GM12878 (cell line): Measurements from ENCODE around the gene HPRT1. TPM values are rescaled to one million over a fixed set of nuclear protein-coding genes. Genes with fewer than 3 reads are reported as not detected.
A peak's percentile ranks its signal among the peaks of the same experiment; 100 is the strongest.

ENCODE experiments used
- ATAC-seq: fragments of 200-7000 bp; cut with Tn5 transposase; 3 replicates; pipeline ENCODE4 v1.9.1; 2020; ENCODE audit warnings: mild to moderate bottlenecking, moderate library complexity
- BruUV-seq: library from RNA; stranded (reverse); fragments of 400-500 nt; replicated peaks from 2 replicates; lab custom pipeline; 2021; lab: Mats Ljungman, UMichigan
- CTCF ChIA-PET: fragments of 300-600 bp; sonication (Branson Sonifier 250); formaldehyde crosslinking; extraction: SDS; loops from one replicate; lab custom pipeline; 2021; ENCODE audit warnings: inconsistent platforms; lab: Yijun Ruan, JAX
- POLR2A ChIA-PET: fragments of 350-600 bp; formaldehyde crosslinking; extraction: SDS; loops from one replicate; lab custom pipeline; 2021; ENCODE audit warnings: inconsistent platforms; lab: Charles Lee
- RAD21 ChIA-PET: fragments of 300-600 bp; sonication (Branson Sonifier 250); formaldehyde crosslinking; loops from one replicate; lab custom pipeline; 2023; ENCODE audit warnings: antibody characterized with exemption; ENCODE audit not compliant: unreplicated experiment; lab: Charles Lee
- SMC1A ChIA-PET: fragments of 300-600 bp; sonication (Branson Sonifier 250); formaldehyde crosslinking; loops from one replicate; lab custom pipeline; 2023; ENCODE audit not compliant: unreplicated experiment, uncharacterized antibody; lab: Charles Lee
- DNase-seq: peaks from one replicate; pipeline ENCODE4 v3.0.0-alpha.2; 2011; ENCODE audit warnings: low read depth, low spot score
- FAIRE-seq: peaks from 3 replicates; lab custom pipeline; 2011; peaks lifted over from hg19 to GRCh38; lab: Jason Lieb, UNC
- H2AFZ ChIP-seq: 2 replicates; pipeline ENCODE4 v1.6.0; 2011; ENCODE audit warnings: low read depth, low read length, control low read depth; ENCODE audit not compliant: control insufficient read depth
- H3K27ac ChIP-seq: 2 replicates; pipeline ENCODE4 v1.5.1; 2011; ENCODE audit warnings: control low read depth; ENCODE audit not compliant: control insufficient read depth, insufficient read depth
- H3K27me3 ChIP-seq, 2 experiments: replicated peaks in 1 of 2; 2 replicates each; pipeline versions ENCODE4 v1.6.0 to v1.6.1; 2011; ENCODE audit warnings: low read length in 1 of 2; ENCODE audit not compliant: control insufficient read depth in 2 of 2, insufficient read depth in 2 of 2
- H3K36me3 ChIP-seq, 2 experiments: 2 replicates each; pipeline ENCODE4 v1.5.1; 2011; ENCODE audit warnings: low read length in 1 of 2; ENCODE audit not compliant: control insufficient read depth in 2 of 2, insufficient read depth in 2 of 2
- H3K4me1 ChIP-seq: 2 replicates; pipeline ENCODE4 v1.6.1; 2011; ENCODE audit warnings: mild to moderate bottlenecking, low read length, moderate library complexity, mixed read lengths; ENCODE audit not compliant: control insufficient read depth, insufficient read depth
- H3K4me2 ChIP-seq: 2 replicates; pipeline ENCODE4 v1.6.0; 2011; ENCODE audit warnings: control low read depth; ENCODE audit not compliant: control insufficient read depth, insufficient read depth
- H3K4me3 ChIP-seq: fragments of 200-600 bp; sonication (generic); 2 replicates; pipeline ENCODE4 v1.5.1; 2016
- H3K79me2 ChIP-seq: 2 replicates; pipeline ENCODE4 v1.6.0; 2011; ENCODE audit warnings: low read length; ENCODE audit not compliant: control insufficient read depth, insufficient read depth
- H3K9ac ChIP-seq: 2 replicates; pipeline ENCODE4 v1.8.0; 2011; ENCODE audit warnings: low read length, control low read depth, mixed read lengths; ENCODE audit not compliant: control insufficient read depth, insufficient read depth
- H3K9me3 ChIP-seq: replicated peaks from 3 replicates; pipeline ENCODE4 v1.5.1; 2011; ENCODE audit warnings: mild to moderate bottlenecking, low read length; ENCODE audit not compliant: control insufficient read depth, insufficient read depth
- H4K20me1 ChIP-seq: 2 replicates; pipeline ENCODE4 v1.6.0; 2011; ENCODE audit not compliant: control insufficient read depth, insufficient read depth
- CEBPB ChIP-seq, 2 experiments: fragments of 150-350 bp in 1 of 2; IDR thresholded peaks; 2 replicates each; pipeline ENCODE4 v1.6.1; 2012 to 2014; ENCODE audit warnings: low read depth in 2 of 2, low read length in 2 of 2, borderline replicate concordance in 1 of 2, inconsistent platforms in 1 of 2
- EZH2 ChIP-seq: IDR thresholded peaks from 2 replicates; pipeline ENCODE4 v1.6.1; 2012; ENCODE audit warnings: low read depth, mild to moderate bottlenecking, control low read depth, inconsistent platforms, low read length, borderline replicate concordance; ENCODE audit not compliant: control insufficient read depth
- FOXM1 ChIP-seq: IDR thresholded peaks from 2 replicates; pipeline ENCODE4 v1.6.1; 2012; ENCODE audit warnings: low read depth, mild to moderate bottlenecking, inconsistent platforms, low read length, moderate library complexity
- GABPA ChIP-seq: IDR thresholded peaks from 2 replicates; pipeline ENCODE4 v1.6.1; 2014; ENCODE audit warnings: antibody characterized with exemption, low read depth, mild to moderate bottlenecking, inconsistent platforms
- GATAD2B ChIP-seq: fragments of 450-650 bp; conservative IDR thresholded peaks from 2 replicates; pipeline ENCODE4 v1.6.1; 2017; ENCODE audit warnings: low read depth, mild to moderate bottlenecking, moderate library complexity
- HDGF ChIP-seq: fragments of 450-650 bp; IDR thresholded peaks from 2 replicates; pipeline ENCODE4 v1.6.1; 2016; ENCODE audit warnings: antibody characterized with exemption
- HSF1 ChIP-seq: fragments of 150-350 bp; IDR thresholded peaks from 2 replicates; pipeline ENCODE4 v1.6.1; 2014; ENCODE audit warnings: mild to moderate bottlenecking, low read depth, low read length
- MEF2B ChIP-seq: fragments of 450-650 bp; IDR thresholded peaks from 2 replicates; pipeline ENCODE4 v1.6.1; 2018; ENCODE audit warnings: mild to moderate bottlenecking, moderate library complexity; ENCODE audit not compliant: partially characterized antibody, poor library complexity, severe bottlenecking
- NR2C2 ChIP-seq: IDR thresholded peaks from 2 replicates; pipeline ENCODE4 v1.6.1; 2011; ENCODE audit warnings: borderline replicate concordance, low read depth; ENCODE audit not compliant: control insufficient read depth, insufficient read length
- PAX5 ChIP-seq: IDR thresholded peaks from 2 replicates; pipeline ENCODE4 v1.6.1; 2011; ENCODE audit warnings: low read depth, low read length, borderline replicate concordance
- PKNOX1 ChIP-seq: fragments of 450-650 bp; IDR thresholded peaks from 2 replicates; pipeline ENCODE4 v1.6.1; 2016; ENCODE audit warnings: mild to moderate bottlenecking
- SREBF2 ChIP-seq: IDR thresholded peaks from 2 replicates; pipeline ENCODE4 v1.6.1; 2012; ENCODE audit warnings: mild to moderate bottlenecking, low read length
- SUPT20H ChIP-seq: IDR thresholded peaks from 2 replicates; pipeline ENCODE4 v1.6.1; 2011; ENCODE audit warnings: low read depth, mild to moderate bottlenecking, low read length, moderate library complexity, borderline replicate concordance; ENCODE audit not compliant: control insufficient read depth
- TARDBP ChIP-seq: IDR thresholded peaks from 2 replicates; pipeline ENCODE4 v1.6.1; 2016; ENCODE audit warnings: borderline replicate concordance
- TCF12 ChIP-seq: IDR thresholded peaks from 2 replicates; pipeline ENCODE4 v1.6.1; 2011; ENCODE audit warnings: low read depth, mild to moderate bottlenecking, low read length
- ZBED1 ChIP-seq: IDR thresholded peaks from 2 replicates; pipeline ENCODE4 v1.6.1; 2016; ENCODE audit warnings: borderline replicate concordance
- ZBTB33 ChIP-seq: fragments of 450-650 bp; IDR thresholded peaks from 2 replicates; pipeline ENCODE4 v1.6.1; 2017; ENCODE audit warnings: mild to moderate bottlenecking
- WGBS: methylation state at CpG from one replicate; pipeline ENCODE4 v1.1.6; 2016; ENCODE audit warnings: low lambda C conversion rate; ENCODE audit not compliant: insufficient replicate concordance, insufficient coverage; ENCODE audit errors: missing lambda C conversion rate; 5-methylcytosine and 5-hydroxymethylcytosine counted together
- in situ Hi-C: fragments of 300-500 bp; cut with MboI; formaldehyde crosslinking; loops from 9 replicates; pipeline ENCODE4 v1.14.3; 2018; ENCODE audit warnings: mixed read lengths
- intact Hi-C: fragments of 100-400 bp; cut with micrococcal nuclease; formaldehyde crosslinking; loops from one replicate; pipeline ENCODE4 v1.14.2; 2022; ENCODE audit not compliant: unreplicated experiment
- polyA plus RNA-seq, 11 experiments: library from polyadenylated mRNA; depleted of rRNA in 4 of 11; unstranded in 6 of 11; stranded (reverse) in 5 of 11; fragments of >200 nt; fragmentation: Nextera tagmentation in 4 of 11; fragmentation: Illumina TruSeq in 1 of 11; extraction: Ambion mirVana in 4 of 11; extraction: Trizol in 1 of 11; gene quantifications; 1 replicate in 1 of 11; 2 replicates in 10 of 11; pipeline versions ENCODE4 v1.2.1 to v1.2.3, GENCODE V29; 2011 to 2016; ENCODE audit warnings: inconsistent platforms in 2 of 11, missing spikeins in 2 of 11, low read depth in 1 of 11
- total RNA-seq, 4 experiments: library from RNA; depleted of rRNA in 3 of 4; stranded (reverse); fragments of >200 nt in 3 of 4; fragmentation: Illumina TruSeq in 1 of 4; extraction: Trizol in 1 of 4; gene quantifications; 2 replicates each; pipeline versions ENCODE4 v1.2.1 to v1.2.3, GENCODE V29; 2013 to 2021

The HPRT1 gene
- total and polyA plus RNA-seq, 10 of the 15 experiments (the other 5 are each of a cell fraction or from before 2014, with no cell fraction given): 19.3 to 161 (median 92.7) TPM

- no peaks in the 10 kb centered on the region for H3K4me1 ChIP-seq
- no peak overlapping the region for H3K9ac ChIP-seq
- ATAC-seq: no peak
- no peaks in the 10 kb centered on the region for H3K79me2 ChIP-seq
- no peak overlapping the region for H3K4me2 ChIP-seq
- no peaks in the 10 kb centered on the region for H3K9me3 ChIP-seq
- FAIRE-seq: peak; percentile 41
- no peak for TF ChIP-seq TARDBP
- TF ChIP-seq PAX5: no peak
- no peak for TF ChIP-seq GATAD2B
- no peak for TF ChIP-seq CEBPB (IDR thresholded peaks at IDR 0.05; ENCODE audit: borderline replicate concordance in 1 of 2, low read depth in 2 of 2, low read length in 2 of 2)
- TF ChIP-seq ZBTB33: no peak
- TF ChIP-seq NR2C2: no peak
- no peak for TF ChIP-seq EZH2
- no peak for TF ChIP-seq GABPA
- TF ChIP-seq ZBED1: no peak
- TF ChIP-seq SUPT20H: no peak
- TF ChIP-seq HSF1: no peak
- TF ChIP-seq TCF12: no peak
- TF ChIP-seq FOXM1: no peak
- no peak for TF ChIP-seq HDGF
- TF ChIP-seq SREBF2: no peak
- no peak for TF ChIP-seq MEF2B
- no peak for TF ChIP-seq PKNOX1
- no peak overlapping the region for H3K4me3 ChIP-seq
- H2AFZ ChIP-seq: no peak overlapping the region
- ChIA-PET RAD21 (interaction anchor here (0.6 kb wide), 1 partner anchor 16 kb away, joined by 3 read pairs; no protein-coding TSS in a partner anchor), CTCF (interaction anchor here (0.6 to 1.4 kb wide), 2 partner anchors 18 to 57 kb away, joined by 3 to 5 read pairs; no protein-coding TSS in a partner anchor), POLR2A (no interaction called here), SMC1A (interaction anchor here (1.2 to 1.4 kb wide), 2 partner anchors 37 to 68 kb away, joined by 3 to 8 read pairs; no protein-coding TSS in a partner anchor)
- no peak overlapping the region for H3K27ac ChIP-seq
- BruUV-seq: no TSS peak
- in situ Hi-C loops (no loop called here), intact Hi-C loops (no loop called here)
- H3K27me3 ChIP-seq: no peaks in the 10 kb centered on the region
- no peak for DNase-seq
- peaks cover 0 to 9% of the 10 kb centered on the region in 2 experiments; a peak in 1 of 4 replicates for H3K36me3 ChIP-seq
- H4K20me1 ChIP-seq: no peaks in the 10 kb centered on the region
- WGBS: 69% methylated on average over 5 of the region's 5 CpGs
Measured at GRCh38 chrX:134426281-134426680, 33.7 kb upstream of the HPRT1 start.
